ENCODE measurements around the gene EPC1. TPM values are rescaled to one million over a fixed set of nuclear protein-coding genes. Genes with fewer than 3 reads are reported as not detected.

EPC1 gene
- total and polyA plus RNA-seq, 2 donors from 2014 or later = 12.3 to 42.6 TPM

DNA sequence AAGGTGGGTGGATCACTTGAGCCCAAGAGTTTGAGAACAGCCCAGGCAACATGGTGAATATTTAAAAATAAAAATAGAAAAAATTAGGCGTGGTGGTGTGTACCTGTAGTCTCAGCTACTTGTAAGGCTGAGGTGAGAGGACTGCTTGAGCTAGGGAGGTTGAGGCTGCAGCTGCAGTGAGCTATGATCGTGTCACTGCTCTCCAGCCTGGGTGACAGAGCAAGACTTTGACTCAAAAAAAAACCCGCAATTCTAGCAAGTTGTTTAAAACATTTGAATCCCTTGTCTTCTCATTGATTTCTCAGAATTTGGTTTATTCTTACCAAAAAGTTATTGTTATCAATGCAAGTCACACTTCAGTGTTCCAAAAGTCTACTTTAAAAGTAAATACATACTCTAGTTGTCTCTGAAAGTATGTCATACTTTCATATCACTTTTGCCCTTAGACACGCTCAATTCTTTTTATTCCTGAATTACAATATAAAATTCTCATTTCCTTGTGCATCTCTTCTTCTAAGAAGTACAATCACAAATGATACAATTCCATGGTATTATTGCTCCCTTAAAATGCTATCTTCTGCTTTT, 6.3 kb downstream of the EPC1 start:
- Histone ChIP-seq H3K4me1 (ENCODE audit: control insufficient read depth in 2 of 3, insufficient read depth in 2 of 3, low read depth in 1 of 3, low read length in 3 of 3) (peaks cover 3 to 27% (median 27%) of the 10 kb centered on the region in 3 donors), H3K36me3 (ENCODE audit: control insufficient read depth in 2 of 3, insufficient read depth in 3 of 3, low read length in 3 of 3) (no peaks in the 10 kb centered on the region), H3K4me3 (ENCODE audit: low read length in 3 of 3) (no peak overlapping the region), H3K9ac (ENCODE audit: low read length in 3 of 3) (no peak overlapping the region), H3K27ac (ENCODE audit: low read depth in 2 of 2, low read length in 2 of 2) (no peak overlapping the region), H3K27me3 (ENCODE audit: control insufficient read depth, insufficient read depth, low read length) (no peaks in the 10 kb centered on the region), H3K9me3 (ENCODE audit: control insufficient read depth in 2 of 3, insufficient read depth in 1 of 3, low read length in 3 of 3) (no peaks in the 10 kb centered on the region)
- DNase-seq (no peak), FAIRE-seq (no peak)
- intact Hi-C loops (cut with DNase I) = no loop called here
- TF ChIP-seq CTCF (IDR thresholded peaks at IDR 0.05; ENCODE audit: borderline replicate concordance, extremely low read depth, insufficient read depth) = no peak

GRCh38 chr10:32338262-32338661, 8.7 kb downstream of the EPC1 start:
- intact Hi-C loops (cut with DNase I) = no loop called here
- no peak overlapping the region for H3K27ac ChIP-seq (ENCODE audit: low read depth in 2 of 2, low read length in 2 of 2)
- DNase-seq = no peak
- no peaks in the 10 kb centered on the region for H3K27me3 ChIP-seq (ENCODE audit: control insufficient read depth, insufficient read depth, low read length)
- no peak for TF ChIP-seq CTCF (IDR thresholded peaks at IDR 0.05; ENCODE audit: borderline replicate concordance, extremely low read depth, insufficient read depth)
- H3K9me3 ChIP-seq (ENCODE audit: control insufficient read depth in 2 of 3, insufficient read depth in 1 of 3, low read length in 3 of 3) = no peaks in the 10 kb centered on the region
- no peaks in the 10 kb centered on the region for H3K36me3 ChIP-seq (ENCODE audit: control insufficient read depth in 2 of 3, insufficient read depth in 3 of 3, low read length in 3 of 3)
- no peak overlapping the region for H3K9ac ChIP-seq (ENCODE audit: low read length in 3 of 3)
- peaks cover 3 to 30% (median 26%) of the 10 kb centered on the region in 3 donors for H3K4me1 ChIP-seq (ENCODE audit: control insufficient read depth in 2 of 3, insufficient read depth in 2 of 3, low read depth in 1 of 3, low read length in 3 of 3)
- no peak for FAIRE-seq
- no peak overlapping the region for H3K4me3 ChIP-seq (ENCODE audit: low read length in 3 of 3)

- no peaks in the 10 kb centered on the region for H3K9me3 ChIP-seq (ENCODE audit: control insufficient read depth in 2 of 3, insufficient read depth in 1 of 3, low read length in 3 of 3)
- H3K36me3 ChIP-seq (ENCODE audit: control insufficient read depth in 2 of 3, insufficient read depth in 3 of 3, low read length in 3 of 3) = no peaks in the 10 kb centered on the region
- DNase-seq (no peak), FAIRE-seq (no peak)
- no peak for TF ChIP-seq CTCF (IDR thresholded peaks at IDR 0.05; ENCODE audit: borderline replicate concordance, extremely low read depth, insufficient read depth)
- H3K27ac ChIP-seq (ENCODE audit: low read depth in 2 of 2, low read length in 2 of 2) = no peak overlapping the region
- H3K4me3 ChIP-seq (ENCODE audit: low read length in 3 of 3) = no peak overlapping the region
- intact Hi-C loops (cut with DNase I) = no loop called here
- no peak overlapping the region for H3K9ac ChIP-seq (ENCODE audit: low read length in 3 of 3)
- peaks cover 3 to 35% (median 28%) of the 10 kb centered on the region in 3 donors for H3K4me1 ChIP-seq (ENCODE audit: control insufficient read depth in 2 of 3, insufficient read depth in 2 of 3, low read depth in 1 of 3, low read length in 3 of 3)
- no peaks in the 10 kb centered on the region for H3K27me3 ChIP-seq (ENCODE audit: control insufficient read depth, insufficient read depth, low read length)
These were observed 9.6 kb downstream of the EPC1 start for GRCh38 chr10:32337350-32337749.

DNA sequence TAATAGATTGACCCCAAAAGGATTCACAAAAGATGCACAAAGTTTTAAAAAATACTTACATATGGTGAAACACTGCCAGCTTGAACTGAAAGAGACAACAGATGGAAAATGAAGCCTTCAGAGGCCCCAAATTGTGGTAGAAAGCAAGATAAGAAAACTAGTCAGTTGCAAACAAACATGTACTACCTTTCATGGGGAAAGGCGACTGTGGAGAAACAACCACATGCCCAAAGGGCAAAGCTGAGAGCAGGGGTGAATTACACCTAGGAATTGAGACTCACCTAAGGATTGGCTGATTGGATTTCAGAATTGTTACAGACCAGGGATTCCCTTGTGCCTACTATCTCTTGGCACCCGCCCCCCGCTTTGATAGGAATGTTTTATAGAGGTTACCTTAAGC, 13.1 kb downstream of the EPC1 start:
- Histone ChIP-seq H3K36me3 (ENCODE audit: control insufficient read depth in 2 of 3, insufficient read depth in 3 of 3, low read length in 3 of 3) (peaks cover 0 to 2% (median 0%) of the 10 kb centered on the region in 3 donors), H3K4me3 (ENCODE audit: low read length in 3 of 3) (no peak overlapping the region), H3K27me3 (ENCODE audit: control insufficient read depth, insufficient read depth, low read length) (no peaks in the 10 kb centered on the region), H3K9me3 (ENCODE audit: control insufficient read depth in 2 of 3, insufficient read depth in 1 of 3, low read length in 3 of 3) (no peaks in the 10 kb centered on the region), H3K9ac (ENCODE audit: low read length in 3 of 3) (no peak overlapping the region), H3K27ac (ENCODE audit: low read depth in 2 of 2, low read length in 2 of 2) (no peak overlapping the region), H3K4me1 (ENCODE audit: control insufficient read depth in 2 of 3, insufficient read depth in 2 of 3, low read depth in 1 of 3, low read length in 3 of 3) (peaks cover 3 to 41% (median 36%) of the 10 kb centered on the region in 3 donors)
- DNase-seq (no peak), FAIRE-seq (no peak)
- intact Hi-C loops (cut with DNase I) = no loop called here
- TF ChIP-seq CTCF (IDR thresholded peaks at IDR 0.05; ENCODE audit: borderline replicate concordance, extremely low read depth, insufficient read depth) = no peak

All from kidney (tissue), 14 donors.